CD4-positive, CD25-positive, alpha-beta regulatory T cell (primary cell): ENCODE data around the gene OR6V1. TPM values are rescaled to one million over a fixed set of nuclear protein-coding genes. Genes with fewer than 3 reads are reported as not detected.
"Not testable (repeated sequence)": the region's sequence is repeated elsewhere in the genome, so short reads cannot be mapped to it uniquely, and the experiment has no call there.

Experiments used
- ATAC-seq, 2 donors: fragments of 150-1000 bp; cut with Tn5 transposase; one replicate each; pipeline ENCODE4 v1.10.0; 2021; ENCODE audit warnings: low read depth in 2 of 2, moderate number of reproducible peaks in 2 of 2, moderate library complexity in 1 of 2
- DNase-seq, 3 donors: peaks; one replicate each; pipeline versions ENCODE4 v3.0.0 to v3.0.0-alpha.2; 2012 to 2022; ENCODE audit warnings: mixed read lengths in 1 of 3
- H3K27ac ChIP-seq: one replicate; pipeline ENCODE4 v1.7.0; 2013; ENCODE audit warnings: mild to moderate bottlenecking, low read length; ENCODE audit not compliant: insufficient read depth, poor library complexity, severe bottlenecking
- H3K27me3 ChIP-seq: one replicate; pipeline ENCODE4 v1.7.0; 2013; ENCODE audit warnings: low read length; ENCODE audit not compliant: control insufficient read depth, insufficient read depth
- H3K36me3 ChIP-seq: one replicate; pipeline ENCODE4 v1.7.0; 2013; ENCODE audit warnings: mild to moderate bottlenecking, low read length, moderate library complexity; ENCODE audit not compliant: control insufficient read depth, insufficient read depth
- H3K4me1 ChIP-seq: 2 replicates; pipeline ENCODE4 v1.7.0; 2013; ENCODE audit warnings: mild to moderate bottlenecking, low read length; ENCODE audit not compliant: insufficient read depth, control insufficient read depth, poor library complexity, severe bottlenecking
- H3K4me3 ChIP-seq: one replicate; pipeline ENCODE4 v1.7.0; 2013; ENCODE audit warnings: low read depth, mild to moderate bottlenecking, low read length, moderate library complexity
- H3K9me3 ChIP-seq, 2 experiments: 1 replicate in 1 of 2; 2 replicates in 1 of 2; pipeline ENCODE4 v1.7.0; 2013; ENCODE audit warnings: low read length in 2 of 2, mild to moderate bottlenecking in 1 of 2, moderate library complexity in 1 of 2; ENCODE audit not compliant: control insufficient read depth in 2 of 2
- H3K27ac Mint-ChIP-seq, 3 donors: one replicate each; pipeline ENCODE4 v1.8.0; 2020 to 2022; ENCODE audit warnings: mild to moderate bottlenecking in 3 of 3, mixed read lengths in 3 of 3, moderate library complexity in 2 of 3
- H3K27me3 Mint-ChIP-seq: one replicate; pipeline ENCODE4 v1.8.0; 2022; ENCODE audit warnings: mild to moderate bottlenecking, mixed read lengths
- H3K36me3 Mint-ChIP-seq: one replicate; pipeline ENCODE4 v1.8.0; 2020; ENCODE audit warnings: mixed read lengths
- H3K4me1 Mint-ChIP-seq, 4 donors: one replicate each; pipeline ENCODE4 v1.8.0; 2020 to 2022; ENCODE audit warnings: mixed read lengths in 4 of 4, mild to moderate bottlenecking in 1 of 4
- H3K4me3 Mint-ChIP-seq, 4 donors: one replicate each; pipeline ENCODE4 v1.8.0; 2020 to 2022; ENCODE audit warnings: mild to moderate bottlenecking in 4 of 4, mixed read lengths in 4 of 4, moderate library complexity in 3 of 4
- H3K9me3 Mint-ChIP-seq, 7 donors: one replicate each; pipeline ENCODE4 v1.8.0; 2020 to 2022; ENCODE audit warnings: mixed read lengths in 7 of 7, mild to moderate bottlenecking in 3 of 7, moderate library complexity in 2 of 7
- polyA plus RNA-seq, 4 donors: library from polyadenylated mRNA; unstranded; fragments of 300-500 nt; fragmentation: Illumina TruSeq; gene quantifications; one replicate each; pipeline ENCODE4 v1.2.3, GENCODE V29; 2021
- total RNA-seq: library from RNA; stranded (reverse); gene quantifications from one replicate; pipeline ENCODE4 v1.2.3, GENCODE V29; 2022

The OR6V1 gene
- total and polyA plus RNA-seq, 5 donors from 2014 or later, result not detected

- H3K9me3 Mint-ChIP-seq, result peaks cover 0 to 35% (median 5%) of the 10 kb centered on the region in 7 donors
- H3K27ac ChIP-seq, H3K27ac Mint-ChIP-seq, ATAC-seq, H3K4me1 ChIP-seq, H3K36me3 Mint-ChIP-seq, H3K27me3 ChIP-seq, H3K4me3 ChIP-seq, H3K27me3 Mint-ChIP-seq, DNase-seq, H3K4me3 Mint-ChIP-seq, H3K4me1 Mint-ChIP-seq, H3K36me3 ChIP-seq: not testable (repeated sequence)
- H3K9me3 ChIP-seq, result peaks cover 12 to 18% of the 10 kb centered on the region in 2 experiments
Observed at GRCh38 chr7:143099579-143099978, 47.4 kb downstream of the OR6V1 start.

Other genes starting within 250 kb of the OR6V1 start
- 58.0 TPM for gene EPHB6, start 197.3 kb upstream of the OR6V1 start, total RNA-seq
- gene EPHB6, start 197.3 kb upstream of the OR6V1 start, polyA plus RNA-seq, result 10 to 100 TPM; 22.4 to 30.4 (median 28.6) TPM
- gene TRPV6, start 166.6 kb upstream of the OR6V1 start, total RNA-seq, result not detected
- under 1 TPM in 2 of 4 donors, not detected in 2; 0.17 to 0.30 TPM for gene TRPV6, start 166.6 kb upstream of the OR6V1 start, polyA plus RNA-seq
- gene TRPV5, start 118.6 kb upstream of the OR6V1 start, total RNA-seq, result not detected
- not detected for gene TRPV5, start 118.6 kb upstream of the OR6V1 start, polyA plus RNA-seq
- gene LLCFC1, start 112.9 kb upstream of the OR6V1 start, total RNA-seq, result not detected
- gene LLCFC1, start 112.9 kb upstream of the OR6V1 start, polyA plus RNA-seq, result not detected
- 1.1 TPM for gene KEL, start 90.0 kb upstream of the OR6V1 start, total RNA-seq
- not detected for gene KEL, start 90.0 kb upstream of the OR6V1 start, polyA plus RNA-seq
- gene OR9A2, start 25.2 kb upstream of the OR6V1 start, total RNA-seq, result not detected
- not detected for gene OR9A2, start 25.2 kb upstream of the OR6V1 start, polyA plus RNA-seq
- not detected for gene PIP, start 79.7 kb downstream of the OR6V1 start, total RNA-seq
- gene PIP, start 79.7 kb downstream of the OR6V1 start, polyA plus RNA-seq, result not detected
- gene TAS2R39, start 131.1 kb downstream of the OR6V1 start, total RNA-seq, result not detected
- not detected for gene TAS2R39, start 131.1 kb downstream of the OR6V1 start, polyA plus RNA-seq
- not detected for gene TAS2R40, start 169.7 kb downstream of the OR6V1 start, total RNA-seq
- not detected for gene TAS2R40, start 169.7 kb downstream of the OR6V1 start, polyA plus RNA-seq
- gene GSTK1, start 211.1 kb downstream of the OR6V1 start, total RNA-seq, result 475 TPM
- 100 to 1,000 TPM; 589 to 845 (median 707) TPM for gene GSTK1, start 211.1 kb downstream of the OR6V1 start, polyA plus RNA-seq
- gene TMEM139, start 232.6 kb downstream of the OR6V1 start, total RNA-seq, result 0.91 TPM
- gene TMEM139, start 232.6 kb downstream of the OR6V1 start, polyA plus RNA-seq, result 1 to 10 TPM in 2 of 4 donors, under 1 TPM in 2; 0.75 to 1.3 (median 1.0) TPM
- 61.4 TPM for gene CASP2, start 236.0 kb downstream of the OR6V1 start, total RNA-seq
- gene CASP2, start 236.0 kb downstream of the OR6V1 start, polyA plus RNA-seq, result 10 to 100 TPM; 20.5 to 27.1 (median 24.1) TPM